Activated B cell treated with CpG ODN at 0.5 μM for 24 hours (primary cell): ENCODE results near the gene MAP1B. TPM values are rescaled to one million over a fixed set of nuclear protein-coding genes. Genes with fewer than 3 reads are reported as not detected.

Source experiments
- ATAC-seq: fragments of 200-7000 bp; cut with Tn5 transposase; one replicate; pipeline ENCODE4 v1.10.0; 2021; ENCODE audit warnings: low read depth, mild to moderate bottlenecking, moderate library complexity
- CTCF ChIA-PET: fragments of 350-600 bp; sonication (Branson Sonifier 250); formaldehyde crosslinking; loops from one replicate; lab custom pipeline; 2021; ENCODE audit warnings: antibody characterized with exemption; lab: Charles Lee
- POLR2A ChIA-PET: fragments of 350-600 bp; sonication (Branson Sonifier 250); formaldehyde crosslinking; loops from one replicate; lab custom pipeline; 2021; ENCODE audit warnings: antibody characterized with exemption; lab: Charles Lee
- DNase-seq: peaks from one replicate; pipeline ENCODE4 v3.0.0; 2022
- H3K27ac Mint-ChIP-seq: one replicate; pipeline ENCODE4 v1.8.0; 2020; ENCODE audit warnings: mixed read lengths
- H3K27me3 Mint-ChIP-seq: one replicate; pipeline ENCODE4 v1.8.0; 2021; ENCODE audit warnings: mixed read lengths
- H3K36me3 Mint-ChIP-seq: one replicate; pipeline ENCODE4 v1.8.0; 2021; ENCODE audit warnings: low read depth, mixed read lengths
- H3K4me1 Mint-ChIP-seq: one replicate; pipeline ENCODE4 v1.8.0; 2021; ENCODE audit warnings: mixed read lengths
- H3K4me3 Mint-ChIP-seq: one replicate; pipeline ENCODE4 v1.8.0; 2020; ENCODE audit warnings: mild to moderate bottlenecking, mixed read lengths
- H3K9me3 Mint-ChIP-seq: one replicate; pipeline ENCODE4 v1.8.0; 2020; ENCODE audit warnings: mixed read lengths
- CTCF ChIP-seq: fragments of 200-600 bp; IDR thresholded peaks from one replicate; pipeline ENCODE4 v1.8.0; 2022; ENCODE audit warnings: antibody characterized with exemption, mild to moderate bottlenecking
- intact Hi-C: fragments of 100-400 bp; cut with micrococcal nuclease; formaldehyde crosslinking; loops from one replicate; pipeline ENCODE4 v1.15.1; 2024
- total RNA-seq: library from RNA; stranded (reverse); gene quantifications from 2 replicates; pipeline ENCODE4 v1.2.3, GENCODE V29; 2022

Gene MAP1B
- total RNA-seq, 1 donor from 2014 or later = 0.09 TPM

GRCh38 chr5:72255237-72255636, 148.0 kb downstream of the MAP1B start:
- ATAC-seq (no peak), DNase-seq (no peak)
- CTCF ChIA-PET = no interaction called here
- TF ChIP-seq CTCF = no peak
- POLR2A ChIA-PET = no interaction called here
- Mint-ChIP-seq H3K9me3 (no peaks in the 10 kb centered on the region), H3K27me3 (no peaks in the 10 kb centered on the region), H3K4me1 (peaks cover 13% of the 10 kb centered on the region), H3K27ac (no peak overlapping the region), H3K4me3 (no peak overlapping the region), H3K36me3 (peaks cover 45% of the 10 kb centered on the region)
- intact Hi-C loops = no loop called here

GRCh38 chr5:72255670-72256069, 148.4 kb downstream of the MAP1B start:
- no peak overlapping the region for H3K4me3 Mint-ChIP-seq
- H3K4me1 Mint-ChIP-seq = peaks cover 13% of the 10 kb centered on the region
- ChIA-PET CTCF (no interaction called here), POLR2A (no interaction called here)
- no peaks in the 10 kb centered on the region for H3K27me3 Mint-ChIP-seq
- TF ChIP-seq CTCF = no peak
- H3K27ac Mint-ChIP-seq = no peak overlapping the region
- ATAC-seq = no peak
- H3K9me3 Mint-ChIP-seq = no peaks in the 10 kb centered on the region
- peaks cover 45% of the 10 kb centered on the region for H3K36me3 Mint-ChIP-seq
- DNase-seq = no peak
- intact Hi-C loops = no loop called here

- no peak for ATAC-seq
Measured at GRCh38 chr5:72256536-72256935, 149.3 kb downstream of the MAP1B start.

More at GRCh38 chr5:72256536-72256935, 149.3 kb downstream of the MAP1B start:
- H3K9me3 Mint-ChIP-seq = no peaks in the 10 kb centered on the region
- intact Hi-C loops = no loop called here
- no peak overlapping the region for H3K27ac Mint-ChIP-seq
- no peak for DNase-seq
- peaks cover 47% of the 10 kb centered on the region for H3K36me3 Mint-ChIP-seq
- no peak for TF ChIP-seq CTCF
- H3K27me3 Mint-ChIP-seq = no peaks in the 10 kb centered on the region
- no peak overlapping the region for H3K4me3 Mint-ChIP-seq
- CTCF ChIA-PET = no interaction called here
- POLR2A ChIA-PET = no interaction called here
- peaks cover 13% of the 10 kb centered on the region for H3K4me1 Mint-ChIP-seq

Other genes with a start within 250 kb of the MAP1B start
- gene MRPS27, start 212.8 kb downstream of the MAP1B start, total RNA-seq = 69.2 and 71.6 TPM in 2 replicates
- 6.2 and 8.9 TPM in 2 replicates for gene PTCD2, start 212.9 kb downstream of the MAP1B start, total RNA-seq